T-helper 1 cell treated with Interleukin-12 subunit alpha and Interleukin-12 subunit beta and Interleukin-4 antibody, amounts not matched to agents 30 μg/mL and 1 μg/mL, for 36 hours (primary cell): ENCODE results near the gene NDUFA8.

Experiments
- H3K27ac Mint-ChIP-seq: one replicate; pipeline ENCODE4 v1.8.0; 2021; ENCODE audit warnings: mild to moderate bottlenecking, mixed read lengths
- H3K27me3 Mint-ChIP-seq: one replicate; pipeline ENCODE4 v1.8.0; 2021; ENCODE audit warnings: low read depth, mixed read lengths
- H3K36me3 Mint-ChIP-seq: one replicate; pipeline ENCODE4 v1.8.0; 2021; ENCODE audit warnings: low read depth, mixed read lengths
- H3K4me1 Mint-ChIP-seq: one replicate; pipeline ENCODE4 v1.8.0; 2021; ENCODE audit warnings: low read depth, mixed read lengths
- H3K4me3 Mint-ChIP-seq: one replicate; pipeline ENCODE4 v1.8.0; 2021; ENCODE audit warnings: mild to moderate bottlenecking, moderate library complexity, mixed read lengths
- H3K9me3 Mint-ChIP-seq: one replicate; pipeline ENCODE4 v1.8.0; 2021; ENCODE audit warnings: mixed read lengths

The NDUFA8 gene

GRCh38 chr9:122192261-122192875 is 32.8 kb upstream of the NDUFA8 start:
- H3K27ac Mint-ChIP-seq = no peak overlapping the region
- no peaks in the 10 kb centered on the region for H3K9me3 Mint-ChIP-seq
- H3K4me3 Mint-ChIP-seq = no peak overlapping the region
- no peaks in the 10 kb centered on the region for H3K4me1 Mint-ChIP-seq
- H3K36me3 Mint-ChIP-seq = no peaks in the 10 kb centered on the region
- peaks cover 5% of the 10 kb centered on the region for H3K27me3 Mint-ChIP-seq

DNA sequence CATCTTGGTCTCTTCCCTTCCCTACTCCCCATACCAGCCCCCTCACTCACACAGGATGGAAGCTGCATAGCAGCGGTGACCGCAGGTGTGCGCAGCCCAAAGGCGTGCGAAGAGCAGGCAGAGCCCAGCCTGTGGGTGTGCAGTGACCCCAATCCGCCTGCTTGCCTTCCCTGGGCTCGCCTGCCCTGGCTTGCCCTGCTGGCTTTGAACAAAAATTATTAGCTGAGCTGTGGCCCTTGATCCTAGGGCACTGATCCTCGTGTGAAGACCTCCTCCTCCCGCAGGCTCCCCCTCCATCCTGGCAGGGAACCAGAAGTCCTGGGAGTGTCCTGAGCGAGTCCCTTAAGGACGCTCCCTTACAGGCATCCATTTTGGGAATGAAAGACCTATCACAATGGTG is 32.0 kb upstream of the NDUFA8 start:
- Mint-ChIP-seq H3K36me3 (no peaks in the 10 kb centered on the region), H3K27ac (no peak overlapping the region), H3K9me3 (no peaks in the 10 kb centered on the region), H3K4me1 (no peaks in the 10 kb centered on the region), H3K27me3 (no peaks in the 10 kb centered on the region), H3K4me3 (no peak overlapping the region)

GRCh38 chr9:122190597-122191381 is 31.2 kb upstream of the NDUFA8 start:
- Mint-ChIP-seq H3K4me3 (no peak overlapping the region), H3K4me1 (no peaks in the 10 kb centered on the region), H3K27ac (no peak overlapping the region), H3K36me3 (no peaks in the 10 kb centered on the region), H3K9me3 (no peaks in the 10 kb centered on the region), H3K27me3 (no peaks in the 10 kb centered on the region)

DNA sequence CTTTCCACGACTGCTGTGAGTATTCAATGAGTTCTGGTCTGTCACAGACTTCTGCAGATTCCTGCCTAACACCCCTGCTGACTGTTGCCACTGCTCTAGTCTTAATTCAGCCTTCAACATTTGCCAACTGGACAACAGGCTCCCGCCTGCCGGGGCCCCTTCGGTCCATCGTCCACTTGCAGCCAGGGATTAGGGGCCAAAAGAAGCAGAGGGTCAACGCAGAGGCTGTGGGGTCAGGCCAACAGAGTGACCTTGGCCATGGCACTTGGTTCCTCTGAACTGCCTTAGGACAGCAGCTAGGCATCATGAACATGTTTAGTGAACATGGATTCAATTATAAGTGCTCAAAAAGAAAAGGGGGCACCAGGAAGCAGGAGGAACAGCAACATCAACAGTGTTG is 28.8 kb upstream of the NDUFA8 start:
- H3K36me3 Mint-ChIP-seq = no peaks in the 10 kb centered on the region
- H3K27ac Mint-ChIP-seq = no peak overlapping the region
- H3K4me3 Mint-ChIP-seq = no peak overlapping the region
- H3K27me3 Mint-ChIP-seq = no peaks in the 10 kb centered on the region
- H3K4me1 Mint-ChIP-seq = no peaks in the 10 kb centered on the region
- H3K9me3 Mint-ChIP-seq = no peaks in the 10 kb centered on the region

GRCh38 chr9:122186777-122187470 is 27.3 kb upstream of the NDUFA8 start:
- Mint-ChIP-seq H3K27me3 (peaks cover 4% of the 10 kb centered on the region), H3K4me1 (no peaks in the 10 kb centered on the region), H3K27ac (no peak overlapping the region), H3K9me3 (no peaks in the 10 kb centered on the region), H3K36me3 (no peaks in the 10 kb centered on the region), H3K4me3 (no peak overlapping the region)

- Mint-ChIP-seq H3K36me3 (no peaks in the 10 kb centered on the region), H3K27ac (no peak overlapping the region), H3K4me1 (no peaks in the 10 kb centered on the region), H3K9me3 (no peaks in the 10 kb centered on the region), H3K4me3 (no peak overlapping the region), H3K27me3 (peaks cover 5% of the 10 kb centered on the region)
These were observed 26.7 kb upstream of the NDUFA8 start for GRCh38 chr9:122186301-122186700.

DNA sequence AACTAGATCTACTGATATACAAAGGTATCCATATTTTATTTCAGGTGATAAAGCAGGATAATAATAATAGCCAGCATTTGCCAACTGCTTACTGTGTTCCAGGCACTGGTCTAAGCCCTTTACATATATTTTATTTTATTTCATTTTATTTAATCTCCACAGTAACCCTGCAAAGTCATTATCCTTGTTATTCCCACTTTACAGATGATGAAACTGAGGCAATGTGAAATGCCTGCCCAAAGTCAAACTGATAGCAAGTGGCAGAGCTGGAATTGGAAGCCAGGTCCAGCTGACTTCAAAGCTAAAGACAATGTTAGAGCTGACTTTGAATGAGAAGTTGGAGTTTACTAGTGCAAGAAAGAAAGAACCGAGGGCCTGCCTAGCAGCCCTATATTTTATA is 25.0 kb upstream of the NDUFA8 start:
- no peaks in the 10 kb centered on the region for H3K9me3 Mint-ChIP-seq
- H3K27ac Mint-ChIP-seq = no peak overlapping the region
- no peaks in the 10 kb centered on the region for H3K4me1 Mint-ChIP-seq
- peaks cover 5% of the 10 kb centered on the region for H3K27me3 Mint-ChIP-seq
- no peak overlapping the region for H3K4me3 Mint-ChIP-seq
- H3K36me3 Mint-ChIP-seq = no peaks in the 10 kb centered on the region

GRCh38 chr9:122183501-122183900 is 23.9 kb upstream of the NDUFA8 start:
- no peaks in the 10 kb centered on the region for H3K4me1 Mint-ChIP-seq
- peaks cover 12% of the 10 kb centered on the region for H3K27me3 Mint-ChIP-seq
- H3K4me3 Mint-ChIP-seq = no peak overlapping the region
- H3K27ac Mint-ChIP-seq = no peak overlapping the region
- no peaks in the 10 kb centered on the region for H3K9me3 Mint-ChIP-seq
- H3K36me3 Mint-ChIP-seq = no peaks in the 10 kb centered on the region

DNA sequence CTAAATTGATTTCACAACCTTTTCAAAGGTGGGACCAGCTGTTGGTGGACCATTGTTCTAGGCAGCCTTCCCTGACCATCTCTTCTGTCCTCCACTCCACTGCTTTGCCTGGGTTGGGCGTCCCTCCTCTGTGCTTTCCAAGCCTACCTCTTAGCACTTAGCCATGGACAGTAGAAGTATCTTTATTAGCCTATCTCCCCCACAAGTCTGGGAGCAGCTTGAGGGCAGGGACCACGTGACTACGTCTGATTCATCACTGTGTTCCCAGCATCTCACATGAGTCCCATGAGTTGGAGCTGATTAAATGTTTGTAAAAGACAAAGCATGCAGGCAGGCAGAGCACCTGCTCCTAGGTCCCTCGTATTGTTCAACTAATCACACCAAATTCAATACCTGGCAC is 21.1 kb upstream of the NDUFA8 start:
- H3K27me3 Mint-ChIP-seq = peaks cover 12% of the 10 kb centered on the region
- H3K36me3 Mint-ChIP-seq = no peaks in the 10 kb centered on the region
- H3K27ac Mint-ChIP-seq = no peak overlapping the region
- no peak overlapping the region for H3K4me3 Mint-ChIP-seq
- no peaks in the 10 kb centered on the region for H3K9me3 Mint-ChIP-seq
- no peaks in the 10 kb centered on the region for H3K4me1 Mint-ChIP-seq

DNA sequence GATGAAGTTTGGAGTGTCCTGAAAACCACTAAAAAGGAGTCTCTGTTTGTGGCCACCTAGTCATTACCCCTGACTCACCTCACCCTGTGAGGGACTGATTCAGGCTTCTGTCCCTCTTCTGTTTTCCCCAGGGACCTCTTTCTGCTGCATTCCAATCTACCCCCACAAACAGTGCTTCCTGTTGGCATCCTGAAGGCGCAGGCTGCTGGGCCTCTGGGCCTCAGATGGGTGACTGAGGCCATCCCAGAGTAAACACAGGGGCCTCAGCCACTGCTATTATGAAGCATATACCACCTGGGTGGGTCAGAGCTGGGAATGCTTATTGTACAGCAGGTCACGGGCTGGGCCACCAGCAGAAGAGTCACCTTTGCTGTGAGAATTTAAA is 20.1 kb upstream of the NDUFA8 start:
- Mint-ChIP-seq H3K36me3 (no peaks in the 10 kb centered on the region), H3K27ac (no peak overlapping the region), H3K4me3 (no peak overlapping the region), H3K9me3 (no peaks in the 10 kb centered on the region), H3K4me1 (no peaks in the 10 kb centered on the region), H3K27me3 (peaks cover 12% of the 10 kb centered on the region)

DNA sequence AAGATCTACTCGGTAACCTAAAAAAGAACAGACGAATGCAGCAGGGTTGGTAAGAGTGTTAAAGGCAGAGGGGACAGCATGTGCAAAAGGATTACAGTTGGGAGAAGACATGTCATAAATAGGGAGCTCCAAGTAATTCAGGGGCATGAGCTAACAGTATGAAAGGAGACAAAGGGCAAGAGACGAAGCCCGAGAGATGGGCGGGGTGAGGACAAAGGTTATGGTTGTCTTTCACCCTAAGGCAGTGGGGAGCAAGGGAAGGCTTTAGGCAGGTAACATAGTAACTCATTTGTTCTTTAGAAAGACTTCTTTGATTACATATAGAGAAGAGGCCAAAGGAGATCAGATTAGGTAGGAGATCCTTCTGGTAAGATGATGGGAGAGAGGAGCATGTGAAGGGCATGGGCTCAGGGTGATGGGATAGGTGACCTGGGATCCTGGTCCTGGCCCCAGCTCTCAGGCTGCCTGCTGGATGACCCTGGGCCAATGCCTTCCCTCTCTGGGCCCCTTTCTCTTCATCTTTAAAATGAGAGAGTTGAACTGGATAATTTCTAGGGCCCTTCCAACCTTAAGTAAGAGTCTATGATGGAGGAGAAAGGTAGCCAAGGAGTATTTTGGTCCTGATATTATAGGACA is 19.6 kb upstream of the NDUFA8 start:
- Mint-ChIP-seq H3K4me3 (no peak overlapping the region), H3K9me3 (no peaks in the 10 kb centered on the region), H3K27me3 (peaks cover 12% of the 10 kb centered on the region), H3K36me3 (no peaks in the 10 kb centered on the region), H3K27ac (no peak overlapping the region), H3K4me1 (no peaks in the 10 kb centered on the region)

DNA sequence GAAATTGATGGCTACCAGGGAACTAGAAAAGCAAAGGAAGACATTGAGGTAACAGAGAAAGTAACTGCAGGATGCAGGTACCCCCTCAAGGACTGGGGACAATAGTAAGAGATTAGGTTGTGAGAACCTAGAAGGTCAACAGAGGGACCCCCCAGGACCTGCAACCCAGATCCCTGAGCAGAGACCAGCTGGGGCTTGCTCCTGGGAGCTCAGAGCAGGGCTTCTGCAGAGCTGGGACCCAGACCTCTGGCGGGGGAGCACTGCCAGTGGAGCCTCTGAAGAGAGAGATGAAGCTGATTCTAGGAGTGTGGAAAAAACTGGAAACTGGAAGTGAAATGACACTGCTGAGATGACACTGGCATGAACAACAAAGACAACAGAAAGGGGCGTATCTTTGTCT is 17.3 kb upstream of the NDUFA8 start:
- Mint-ChIP-seq H3K9me3 (no peaks in the 10 kb centered on the region), H3K36me3 (no peaks in the 10 kb centered on the region), H3K4me1 (no peaks in the 10 kb centered on the region), H3K4me3 (no peak overlapping the region), H3K27ac (no peak overlapping the region), H3K27me3 (peaks cover 23% of the 10 kb centered on the region)

- H3K9me3 Mint-ChIP-seq = no peaks in the 10 kb centered on the region
- no peaks in the 10 kb centered on the region for H3K4me1 Mint-ChIP-seq
- no peak overlapping the region for H3K27ac Mint-ChIP-seq
- H3K4me3 Mint-ChIP-seq = no peak overlapping the region
- H3K27me3 Mint-ChIP-seq = peaks cover 25% of the 10 kb centered on the region
- no peaks in the 10 kb centered on the region for H3K36me3 Mint-ChIP-seq
These were observed 14.1 kb upstream of the NDUFA8 start for GRCh38 chr9:122173670-122174069.

GRCh38 chr9:122172131-122172530 is 12.6 kb upstream of the NDUFA8 start:
- Mint-ChIP-seq H3K27ac (no peak overlapping the region), H3K27me3 (peaks cover 24% of the 10 kb centered on the region), H3K9me3 (no peaks in the 10 kb centered on the region), H3K4me1 (no peaks in the 10 kb centered on the region), H3K4me3 (no peak overlapping the region), H3K36me3 (no peaks in the 10 kb centered on the region)

- Mint-ChIP-seq H3K27ac (no peak overlapping the region), H3K27me3 (peaks cover 33% of the 10 kb centered on the region), H3K4me3 (no peak overlapping the region), H3K4me1 (no peaks in the 10 kb centered on the region), H3K9me3 (no peaks in the 10 kb centered on the region), H3K36me3 (no peaks in the 10 kb centered on the region)
These were observed 8.8 kb upstream of the NDUFA8 start for GRCh38 chr9:122168356-122168755.
